IMR-90 (cell line): ENCODE data around the gene TNPO1. TPM values are rescaled to one million over a fixed set of nuclear protein-coding genes. Genes with fewer than 3 reads are reported as not detected.

Experiments
- ATAC-seq: fragments of 200-7000 bp; cut with Tn5 transposase; 2 replicates; pipeline ENCODE4 v1.9.1; 2020; ENCODE audit warnings: low read depth, mild to moderate bottlenecking, moderate library complexity
- BruUV-seq: library from RNA; stranded (reverse); fragments of 400-500 nt; replicated peaks from 2 replicates; lab custom pipeline; 2021; lab: Mats Ljungman, UMichigan
- CTCF ChIA-PET: fragments of 300-600 bp; formaldehyde crosslinking; extraction: SDS; loops from one replicate; lab custom pipeline; 2021; ENCODE audit warnings: antibody characterized with exemption; lab: Yijun Ruan, JAX
- POLR2A ChIA-PET: fragments of 300-600 bp; sonication (Branson Sonifier 250); formaldehyde crosslinking; loops from one replicate; lab custom pipeline; 2022; ENCODE audit warnings: antibody characterized with exemption; ENCODE audit not compliant: unreplicated experiment; lab: Charles Lee
- DNase-seq: peaks from one replicate; pipeline ENCODE4 v3.0.0; 2013
- H2AFZ ChIP-seq: replicated peaks from 2 replicates; pipeline ENCODE3; 2013; ENCODE audit warnings: low read length, mild to moderate bottlenecking; ENCODE audit not compliant: poor library complexity
- H2AK5ac ChIP-seq: 2 replicates; pipeline ENCODE4 v1.6.1; 2013; ENCODE audit warnings: low read depth, low read length, inconsistent platforms
- H2AK9ac ChIP-seq: replicated peaks from 2 replicates; pipeline ENCODE3; 2013; ENCODE audit warnings: mild to moderate bottlenecking, low read depth, low read length, moderate library complexity; ENCODE audit not compliant: poor library complexity
- H2BK120ac ChIP-seq: 2 replicates; pipeline ENCODE4 v1.6.1; 2013; ENCODE audit warnings: low read depth, low read length, inconsistent platforms
- H2BK15ac ChIP-seq: 3 replicates; pipeline ENCODE4 v1.6.1; 2013; ENCODE audit warnings: low read depth, low read length, inconsistent platforms
- H2BK20ac ChIP-seq: 2 replicates; pipeline ENCODE4 v1.6.1; 2013; ENCODE audit warnings: low read depth, mild to moderate bottlenecking, inconsistent platforms, low read length, moderate library complexity
- H2BK5ac ChIP-seq: 2 replicates; pipeline ENCODE4 v1.6.1; 2013; ENCODE audit warnings: mild to moderate bottlenecking, low read depth, low read length, inconsistent platforms; ENCODE audit not compliant: poor library complexity, severe bottlenecking
- H3K14ac ChIP-seq: replicated peaks from 2 replicates; pipeline ENCODE4 v1.6.1; 2013; ENCODE audit warnings: low read depth, low read length, inconsistent platforms
- H3K18ac ChIP-seq: 2 replicates; pipeline ENCODE4 v1.6.1; 2013; ENCODE audit warnings: low read depth, low read length, control low read depth
- H3K23ac ChIP-seq: 2 replicates; pipeline ENCODE4 v1.6.1; 2013; ENCODE audit warnings: low read depth, low read length, inconsistent platforms
- H3K27ac ChIP-seq: 2 replicates; pipeline ENCODE4 v1.5.1; 2013; ENCODE audit warnings: mild to moderate bottlenecking, control low read depth, low read length; ENCODE audit not compliant: insufficient read depth
- H3K27me3 ChIP-seq: 2 replicates; pipeline ENCODE4 v1.6.1; 2013; ENCODE audit warnings: low read length; ENCODE audit not compliant: control insufficient read depth, insufficient read depth
- H3K36me3 ChIP-seq: 2 replicates; pipeline ENCODE4 v1.6.1; 2013; ENCODE audit warnings: low read length, mixed read lengths; ENCODE audit not compliant: control insufficient read depth, insufficient read depth
- H3K4ac ChIP-seq: 2 replicates; pipeline ENCODE4 v1.6.1; 2013; ENCODE audit warnings: low read depth, low read length, inconsistent platforms
- H3K4me1 ChIP-seq: 2 replicates; pipeline ENCODE4 v1.6.1; 2013; ENCODE audit warnings: low read length, mixed read lengths; ENCODE audit not compliant: control insufficient read depth, insufficient read depth
- H3K4me2 ChIP-seq: 2 replicates; pipeline ENCODE4 v1.6.1; 2013; ENCODE audit warnings: low read depth, mild to moderate bottlenecking, control low read depth, low read length, moderate library complexity
- H3K4me3 ChIP-seq: 2 replicates; pipeline ENCODE4 v1.5.1; 2013; ENCODE audit warnings: low read depth, mild to moderate bottlenecking, control low read depth, low read length, moderate library complexity; ENCODE audit not compliant: insufficient read depth
- H3K56ac ChIP-seq: 2 replicates; pipeline ENCODE4 v1.6.1; 2013; ENCODE audit warnings: low read length, inconsistent platforms; ENCODE audit not compliant: insufficient read depth; ENCODE audit errors: extremely low read depth
- H3K79me1 ChIP-seq, 2 experiments: 2 replicates each; pipeline ENCODE4 v1.6.1; 2013; ENCODE audit warnings: low read length in 2 of 2, inconsistent platforms in 1 of 2, low read depth in 1 of 2
- H3K9ac ChIP-seq: 2 replicates; pipeline ENCODE4 v1.6.1; 2013; ENCODE audit warnings: low read depth, low read length, control low read depth
- H3K9me1 ChIP-seq: 2 replicates; pipeline ENCODE4 v1.6.1; 2013; ENCODE audit warnings: low read length, inconsistent platforms; ENCODE audit not compliant: insufficient read depth
- H3K9me3 ChIP-seq: 2 replicates; pipeline ENCODE4 v1.6.1; 2013; ENCODE audit warnings: low read length; ENCODE audit not compliant: control insufficient read depth, insufficient read depth
- H4K20me1 ChIP-seq: 2 replicates; pipeline ENCODE4 v1.6.1; 2013; ENCODE audit warnings: low read length, inconsistent platforms; ENCODE audit not compliant: insufficient read depth
- H4K5ac ChIP-seq: 2 replicates; pipeline ENCODE4 v1.6.1; 2013; ENCODE audit warnings: mild to moderate bottlenecking, low read depth, low read length, control low read depth
- H4K8ac ChIP-seq, 2 experiments: 2 replicates each; pipeline ENCODE4 v1.6.1; 2013; ENCODE audit warnings: low read depth in 2 of 2, low read length in 2 of 2, control low read depth in 1 of 2, inconsistent platforms in 1 of 2
- H4K91ac ChIP-seq: 2 replicates; pipeline ENCODE4 v1.6.1; 2013; ENCODE audit warnings: low read depth, low read length, inconsistent platforms; ENCODE audit not compliant: insufficient read depth
- ELK1 ChIP-seq: fragments of 150-350 bp; IDR thresholded peaks from 2 replicates; pipeline ENCODE4 v1.6.1; 2016; ENCODE audit warnings: low read depth, mild to moderate bottlenecking, low read length, moderate library complexity, borderline replicate concordance
- MAZ ChIP-seq: IDR thresholded peaks from 2 replicates; pipeline ENCODE4 v1.6.1; 2012; ENCODE audit warnings: low read depth, mild to moderate bottlenecking, low read length, improper control_type of control experiment, moderate library complexity, borderline replicate concordance
- MXI1 ChIP-seq: IDR thresholded peaks from 2 replicates; pipeline ENCODE4 v1.6.1; 2012; ENCODE audit warnings: low read depth, mild to moderate bottlenecking, low read length, moderate library complexity, borderline replicate concordance
- POLR2A ChIP-seq: IDR thresholded peaks from 2 replicates; pipeline ENCODE4 v1.6.1; 2012; ENCODE audit warnings: mild to moderate bottlenecking, low read depth, low read length
- dilution Hi-C: fragments of 300-500 bp; cut with HindIII; formaldehyde crosslinking; loops from one replicate; pipeline ENCODE4 v1.14.3; 2018; ENCODE audit warnings: low sequenced_read_pairs; ENCODE audit not compliant: unreplicated experiment
- in situ Hi-C: fragments of 300-500 bp; cut with MboI; formaldehyde crosslinking; loops from 3 replicates; pipeline ENCODE4 v1.14.3; 2019; ENCODE audit warnings: low sequenced_read_pairs, inconsistent platforms, mixed read lengths
- intact Hi-C: fragments of 100-400 bp; cut with micrococcal nuclease; formaldehyde crosslinking; loops from 2 replicates; pipeline ENCODE4 v1.10.0; 2022
- polyA plus RNA-seq, 3 experiments: library from polyadenylated mRNA; depleted of rRNA; stranded (reverse); fragments of >200 nt; gene quantifications; 2 replicates each; pipeline ENCODE4 v1.2.3, GENCODE V29; 2012; ENCODE audit warnings: low replicate concordance in 1 of 3
- total RNA-seq: library from RNA; depleted of rRNA; stranded (reverse); fragments of >200 nt; gene quantifications from 2 replicates; pipeline ENCODE4 v1.2.3, GENCODE V29; 2012

TNPO1 gene
- total and polyA plus RNA-seq, 2 of the 4 experiments (the other 2 are of a cell fraction): 45.5 to 400 TPM

GRCh38 chr5:72785801-72786200 lies 30.7 kb upstream of the TNPO1 start:
- intact Hi-C loops: no loop called here
- Histone ChIP-seq H3K14ac (no peak overlapping the region), H3K9ac (no peak overlapping the region), H3K4me1 (peaks cover 2% of the 10 kb centered on the region; the same call in 1 of the 2 replicates), H3K79me1 (no peaks in the 10 kb centered on the region), H2BK20ac (no peak overlapping the region), H3K4me3 (no peak overlapping the region), H2BK5ac (no peak overlapping the region), H3K23ac (no peak overlapping the region), H2BK15ac (no peak overlapping the region), H3K36me3 (no peaks in the 10 kb centered on the region), H3K18ac (no peak overlapping the region), H3K9me3 (no peaks in the 10 kb centered on the region), H2AK5ac (no peak overlapping the region), H3K9me1 (no peaks in the 10 kb centered on the region), H3K4me2 (no peak overlapping the region), H2AFZ (no peak overlapping the region), H3K27ac (no peak overlapping the region), H4K91ac (no peak overlapping the region), H3K27me3 (no peaks in the 10 kb centered on the region; the same call in 1 of the 2 replicates), H4K20me1 (no peaks in the 10 kb centered on the region), H4K5ac (no peak overlapping the region), H3K4ac (no peak overlapping the region), H4K8ac (no peak overlapping the region), H2BK120ac (no peak overlapping the region), H2AK9ac (no peak overlapping the region), H3K56ac (no peak overlapping the region)
- CTCF ChIA-PET: no interaction called here
- ATAC-seq (no peak), DNase-seq (no peak)
- dilution Hi-C loops: no loop called here
- TF ChIP-seq ELK1 (no peak), POLR2A (no peak), MXI1 (no peak), MAZ (no peak)
- in situ Hi-C loops: no loop called here
- POLR2A ChIA-PET: no interaction called here
- BruUV-seq: no TSS peak
